NCI-H82 (cell line): ENCODE measurements around the gene AP3B1.
"Not testable (repeated sequence)": the region's sequence is repeated elsewhere in the genome, so short reads cannot be mapped to it uniquely, and the experiment has no call there.

Source experiments
- DNase-seq: peaks from one replicate; lab custom pipeline; 2025; lab: John Stamatoyannopoulos, UW

The AP3B1 gene

DNA sequence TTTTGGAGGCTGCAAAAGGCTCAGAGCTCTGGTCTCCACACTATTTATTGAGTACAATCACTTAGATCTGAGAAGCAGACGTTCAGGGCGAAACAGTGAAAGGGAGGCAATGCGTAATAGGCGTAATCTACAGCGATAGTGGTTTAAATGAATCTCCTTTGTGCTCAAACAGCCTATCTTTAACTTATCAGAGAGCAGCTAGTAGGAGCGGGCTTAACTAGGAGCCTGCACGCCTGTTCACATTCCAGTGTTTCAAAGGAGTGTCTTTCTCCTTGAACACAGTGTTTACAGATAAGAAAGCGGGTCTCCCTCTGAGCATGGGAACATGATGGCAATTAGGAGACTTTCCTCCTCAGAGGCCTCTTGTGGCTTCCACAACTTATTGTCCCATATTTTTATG is 49.4 kb downstream of the AP3B1 start:
- no peak for DNase-seq

DNA sequence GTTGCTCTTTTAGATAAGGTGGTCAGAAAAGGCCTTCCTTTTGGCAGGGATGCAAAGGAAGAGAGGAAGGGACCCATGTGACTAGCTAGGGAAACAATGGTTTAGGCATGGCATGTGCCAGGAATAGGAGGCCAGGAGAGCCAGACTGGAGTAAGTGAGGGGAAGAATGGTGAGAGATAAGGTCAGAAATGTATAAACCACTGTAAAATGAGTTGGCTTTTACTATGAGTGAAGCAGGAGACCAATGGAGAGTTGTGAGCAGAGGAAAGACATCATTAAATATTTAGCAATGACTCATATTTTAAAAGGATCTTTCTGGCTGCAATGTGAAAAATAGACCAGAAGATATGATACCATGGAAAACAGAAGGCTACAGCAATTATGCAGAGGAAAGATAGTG is 50.9 kb downstream of the AP3B1 start:
- DNase-seq, result no peak

DNA sequence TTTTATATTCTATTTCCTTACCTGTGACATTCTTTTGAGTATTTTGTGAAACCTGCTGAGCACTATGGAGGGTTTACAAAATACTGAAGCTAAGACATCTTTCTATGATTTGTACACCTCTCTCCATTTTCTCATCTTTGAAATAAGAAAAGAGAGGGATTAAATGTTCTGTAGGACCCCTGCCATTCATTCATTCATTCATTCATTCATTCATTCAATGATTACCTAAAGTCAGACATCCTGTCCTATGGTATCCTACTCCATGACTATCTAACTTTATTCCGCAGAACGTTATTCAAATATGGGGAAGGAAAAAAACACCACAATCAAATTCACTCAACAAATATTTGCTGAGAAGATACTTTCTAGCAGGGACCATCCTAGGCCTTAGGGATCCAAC is 51.4 kb downstream of the AP3B1 start:
- DNase-seq, result no peak

DNA sequence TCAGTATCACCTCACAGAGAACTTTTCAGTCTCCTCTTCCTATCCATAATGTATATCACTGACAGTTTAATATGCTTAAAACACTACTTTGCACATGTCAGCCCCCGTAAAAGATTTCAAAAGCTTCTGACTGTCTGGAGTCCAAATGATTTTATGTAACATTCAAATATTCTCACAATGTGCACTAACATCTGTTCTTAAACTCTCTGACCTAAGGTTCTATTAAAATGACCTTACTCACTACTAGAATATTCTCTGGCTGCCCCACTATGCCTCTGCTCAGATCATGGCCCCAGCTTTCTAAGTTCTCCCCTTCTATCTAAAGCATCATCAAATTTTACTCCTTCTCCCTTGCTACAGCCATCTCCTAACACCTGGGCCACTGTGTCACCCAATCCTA is 52.5 kb downstream of the AP3B1 start:
- no peak for DNase-seq

DNA sequence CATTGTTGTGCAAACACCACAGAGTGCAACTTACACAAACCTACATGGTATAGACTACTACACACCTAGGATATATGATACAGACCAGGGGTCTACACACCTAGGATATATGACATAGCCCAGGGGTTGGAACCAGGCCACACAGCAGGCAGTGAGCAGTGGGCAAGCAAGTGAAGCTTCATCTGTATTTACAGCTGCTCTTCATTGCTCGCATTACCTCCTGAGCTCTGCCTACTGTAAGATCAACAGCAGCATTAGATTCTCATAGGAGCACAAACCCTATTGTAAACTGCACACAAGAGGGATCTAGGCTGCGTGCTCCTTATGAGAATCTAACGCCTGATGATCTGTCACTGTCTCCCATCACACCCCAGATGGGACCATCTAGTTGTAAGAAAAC is 56.6 kb downstream of the AP3B1 start:
- no peak for DNase-seq

DNA sequence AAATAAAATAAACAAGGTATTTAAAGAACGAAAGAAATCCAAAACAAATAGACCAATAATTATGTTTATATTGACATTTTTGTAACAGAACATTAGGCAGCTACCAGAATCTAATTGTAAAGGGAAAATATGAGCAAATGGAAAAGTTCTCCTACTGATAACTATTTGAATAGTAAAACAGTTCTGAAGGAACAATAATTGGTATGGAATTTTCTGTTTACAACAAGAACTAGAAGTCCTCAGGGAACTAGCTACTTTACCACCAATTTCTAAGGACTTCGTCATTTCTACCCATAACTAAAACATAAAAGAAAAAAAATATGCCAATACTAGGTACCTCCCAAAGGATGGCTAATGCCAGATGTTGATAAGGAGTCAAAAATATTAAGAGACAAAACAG is 58.5 kb downstream of the AP3B1 start:
- no peak for DNase-seq

DNA sequence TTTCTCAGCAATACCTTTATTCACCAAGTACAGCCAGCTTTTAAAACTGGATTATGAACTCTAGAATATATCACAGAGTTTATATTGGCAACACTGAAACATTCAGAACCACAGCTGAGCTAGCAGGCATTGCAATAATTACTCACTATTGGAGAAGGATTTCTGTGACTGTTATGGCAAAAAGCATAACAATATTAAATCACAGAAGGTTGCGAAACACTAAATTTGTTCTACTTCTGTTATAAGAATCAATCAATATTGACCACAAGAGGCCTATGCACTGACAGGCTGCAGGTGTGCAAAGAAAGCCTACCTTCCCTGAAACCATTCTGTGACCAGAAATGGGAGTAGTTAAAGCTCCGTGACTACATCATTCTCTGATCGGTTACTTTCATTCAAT is 59.2 kb downstream of the AP3B1 start:
- no peak for DNase-seq

DNA sequence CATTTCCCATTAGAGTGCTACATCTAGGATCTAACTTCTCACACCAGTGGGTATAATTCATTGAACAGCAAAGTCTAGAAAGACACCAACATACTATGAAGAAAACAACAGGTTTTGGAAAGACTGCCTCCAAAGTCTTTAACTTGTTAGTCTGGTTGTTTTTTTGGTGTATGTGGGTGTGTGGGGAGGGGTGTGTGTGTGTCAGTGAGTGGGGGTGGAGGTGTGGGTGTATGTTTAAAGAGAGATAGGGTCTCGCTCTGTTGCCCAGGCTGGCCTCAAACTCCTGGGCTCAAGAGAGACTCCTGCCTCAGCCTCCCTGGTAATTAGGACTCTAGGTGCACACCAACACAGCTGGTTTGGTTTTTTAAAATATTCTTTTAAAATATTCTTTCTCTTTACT is 59.7 kb downstream of the AP3B1 start:
- DNase-seq, result no peak

DNA sequence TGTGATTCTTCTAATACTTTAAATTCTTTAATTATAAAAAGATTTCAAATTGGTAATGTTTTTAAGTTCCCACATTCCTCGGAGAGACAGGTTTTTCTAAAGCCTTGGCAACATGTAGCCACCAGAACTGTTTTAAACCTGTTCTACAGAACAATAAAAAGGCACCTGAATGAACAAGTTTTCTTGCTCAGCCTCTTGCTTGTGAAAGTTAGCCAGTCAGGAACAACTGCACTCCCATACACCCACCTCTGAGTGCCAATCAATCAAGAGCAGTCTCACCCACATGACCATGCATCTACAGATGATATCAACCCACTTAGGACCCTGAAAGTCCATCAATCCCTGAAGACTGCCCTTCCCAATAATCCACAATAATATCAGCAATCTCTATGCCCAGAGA is 62.3 kb downstream of the AP3B1 start:
- DNase-seq, result no peak

DNA sequence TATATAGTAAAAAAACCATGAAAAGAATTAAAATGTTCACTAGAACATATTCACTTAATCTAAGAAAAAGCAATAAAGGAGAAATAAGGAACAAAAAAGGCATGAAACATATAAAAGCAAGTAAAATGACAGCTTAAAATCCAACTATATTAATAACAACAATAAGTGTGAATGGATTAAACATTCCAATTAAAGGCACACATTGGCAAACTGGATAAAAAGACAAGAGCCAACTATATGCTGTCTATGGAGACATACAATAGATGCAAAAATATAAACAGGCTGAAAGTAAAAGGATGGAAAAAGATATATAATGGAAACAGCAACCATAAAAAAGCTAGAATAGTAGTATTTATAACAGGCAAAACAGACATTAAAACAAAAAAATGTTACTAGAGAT is 70.1 kb downstream of the AP3B1 start:
- no peak for DNase-seq

DNA sequence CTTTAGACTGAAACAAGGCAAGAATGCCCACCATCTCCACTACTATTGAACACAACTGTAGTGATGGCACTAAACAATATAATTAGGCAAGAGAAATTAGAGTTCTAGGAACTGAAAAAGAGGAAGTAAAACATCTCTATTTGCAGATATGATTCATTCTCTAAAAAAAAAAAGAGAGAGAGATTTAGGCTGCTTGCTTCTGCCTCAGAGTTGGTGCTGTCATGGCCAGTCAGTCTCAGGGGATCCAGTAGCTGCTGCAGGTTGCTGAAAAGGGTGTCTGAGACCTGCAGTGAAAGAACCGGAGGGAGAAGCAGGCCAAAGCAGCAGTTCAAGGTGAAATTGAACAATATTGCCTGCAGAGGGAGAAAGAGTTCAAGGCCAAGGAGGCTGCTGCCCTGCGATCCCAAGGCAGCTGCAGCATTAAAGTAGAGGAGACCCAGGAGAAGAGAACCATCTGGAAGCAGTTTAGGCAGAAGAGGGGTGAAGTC is 72.5 kb downstream of the AP3B1 start:
- peak; percentile 39 for DNase-seq

DNA sequence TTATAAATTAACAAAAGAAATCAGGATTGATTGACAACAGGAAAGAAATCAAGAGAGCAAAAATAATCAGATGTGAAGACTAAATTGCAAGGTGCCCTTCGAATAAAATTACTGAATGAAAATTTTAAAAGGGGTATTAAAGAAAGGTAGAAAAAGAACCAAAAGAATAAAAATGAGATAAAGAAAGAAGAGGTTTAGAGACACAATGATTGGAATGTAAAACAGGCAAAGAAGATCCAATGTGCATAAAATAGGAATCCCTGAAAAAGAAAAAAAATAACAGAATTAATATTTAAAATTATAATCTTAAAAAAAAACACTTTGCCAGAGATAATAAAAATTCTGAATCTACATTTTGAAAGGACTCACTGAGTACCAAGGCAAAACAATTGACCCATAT is 73.0 kb downstream of the AP3B1 start:
- no peak for DNase-seq

DNA sequence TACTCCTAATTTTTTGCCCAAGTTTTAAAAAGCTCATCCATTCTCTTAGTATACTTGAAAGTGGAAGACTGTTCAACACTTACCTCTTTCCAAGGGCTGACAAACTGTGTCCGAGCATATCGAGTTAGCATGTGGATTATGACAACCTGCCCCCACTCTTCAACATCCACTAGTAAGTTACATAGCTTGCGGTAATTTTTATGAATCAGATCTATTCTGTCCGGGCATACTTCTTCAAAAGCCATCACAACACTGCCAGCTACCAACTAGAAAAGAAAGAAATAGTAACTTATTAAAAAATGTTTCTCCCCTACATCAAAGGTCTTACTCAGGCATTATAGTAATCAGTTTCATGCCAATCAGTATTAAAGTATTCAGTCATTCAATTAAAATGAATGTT is 78.5 kb downstream of the AP3B1 start:
- DNase-seq, result no peak

DNA sequence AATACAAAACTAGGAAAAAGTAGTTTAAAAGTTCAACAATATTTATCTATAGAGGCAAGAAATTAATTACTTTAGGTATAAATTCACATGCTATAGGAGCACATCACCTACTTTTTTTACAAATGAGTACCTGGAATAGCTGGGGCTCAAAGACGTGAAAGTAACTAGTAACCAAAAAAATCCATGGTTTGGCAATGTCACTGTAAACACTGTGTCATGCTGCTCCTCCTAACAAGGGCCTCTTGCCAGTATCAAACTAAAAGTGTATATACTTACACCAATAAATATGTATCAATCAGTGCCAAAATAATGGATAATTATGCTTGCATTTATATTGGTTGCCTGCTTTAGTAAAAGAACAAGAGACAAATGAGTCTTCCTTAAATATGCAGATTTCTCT is 78.9 kb downstream of the AP3B1 start:
- no peak for DNase-seq

DNA sequence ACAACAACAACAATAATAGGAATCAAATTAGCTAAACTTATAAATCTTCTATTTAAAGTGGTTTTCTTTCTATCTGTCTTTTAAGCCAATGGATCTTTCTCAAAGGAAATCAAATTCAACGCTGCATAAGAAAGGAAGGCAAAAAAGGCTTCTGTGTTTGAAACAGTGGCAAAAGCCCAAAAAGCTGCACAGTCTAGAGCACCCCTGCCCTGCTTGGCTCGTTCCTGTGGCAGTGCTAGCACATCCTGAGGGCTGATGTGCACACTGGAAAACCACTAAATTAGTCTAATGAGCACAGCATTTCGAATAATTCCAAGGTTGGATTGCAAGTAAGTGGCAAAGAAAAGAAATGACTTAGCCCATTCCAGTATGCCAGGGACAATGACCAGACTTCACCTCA is 80.7 kb downstream of the AP3B1 start:
- no peak for DNase-seq

DNA sequence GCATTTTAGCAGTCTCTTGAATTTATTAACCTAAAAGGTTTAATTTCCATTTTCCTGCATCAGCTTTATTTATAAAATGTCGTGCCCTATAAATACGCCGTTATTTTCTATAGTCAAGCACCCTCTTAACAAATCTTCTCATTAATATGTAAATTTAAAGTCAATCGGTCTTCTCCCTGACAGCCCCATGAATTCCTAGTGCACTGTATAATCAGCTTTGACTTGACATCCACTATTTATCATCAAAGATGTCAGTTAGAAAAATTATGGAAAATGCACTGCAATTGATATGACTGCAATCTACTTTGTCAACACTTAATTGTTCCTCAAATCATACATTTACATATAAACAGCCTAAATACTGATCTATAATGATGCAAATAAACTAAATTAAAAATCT is 83.4 kb downstream of the AP3B1 start:
- DNase-seq, result no peak

DNA sequence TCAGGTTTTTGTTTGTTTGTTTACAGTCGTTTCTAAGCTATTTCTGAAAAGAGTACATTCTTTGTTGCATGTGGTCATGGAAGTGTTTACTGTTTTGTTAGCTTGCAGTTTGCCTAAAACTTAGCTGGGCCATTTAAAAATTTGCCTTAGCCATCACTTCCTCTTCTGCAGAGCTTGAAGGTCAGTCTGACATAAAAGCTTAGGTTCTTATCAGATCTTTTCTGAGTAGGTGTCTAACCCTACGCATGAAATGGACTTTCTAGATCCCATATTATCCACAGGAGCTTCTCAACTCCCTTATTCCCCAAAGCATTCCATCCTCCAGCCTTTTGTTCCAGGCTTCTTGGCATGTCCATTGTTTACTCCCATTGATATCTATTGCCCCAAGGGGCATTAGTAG is 90.3 kb downstream of the AP3B1 start:
- no peak for DNase-seq

DNA sequence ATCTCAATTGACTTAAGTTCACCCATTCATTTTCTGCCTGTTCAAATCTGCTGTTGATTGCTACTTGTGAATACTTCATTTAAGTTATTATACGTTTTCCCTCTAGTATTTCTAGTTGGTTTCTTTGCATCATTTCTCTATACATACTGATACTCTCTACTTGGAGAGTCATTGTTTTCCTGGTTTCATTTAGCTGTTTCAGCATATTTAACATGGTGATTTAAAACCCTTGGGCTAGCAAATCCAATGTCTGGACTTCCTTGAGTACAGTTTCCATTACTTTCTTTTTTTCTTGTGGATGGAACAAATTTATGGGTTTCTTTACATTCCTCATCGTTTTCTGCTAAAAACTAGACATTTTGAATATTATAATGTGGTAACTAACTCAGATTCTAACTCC is 90.7 kb downstream of the AP3B1 start:
- DNase-seq, result no peak

DNA sequence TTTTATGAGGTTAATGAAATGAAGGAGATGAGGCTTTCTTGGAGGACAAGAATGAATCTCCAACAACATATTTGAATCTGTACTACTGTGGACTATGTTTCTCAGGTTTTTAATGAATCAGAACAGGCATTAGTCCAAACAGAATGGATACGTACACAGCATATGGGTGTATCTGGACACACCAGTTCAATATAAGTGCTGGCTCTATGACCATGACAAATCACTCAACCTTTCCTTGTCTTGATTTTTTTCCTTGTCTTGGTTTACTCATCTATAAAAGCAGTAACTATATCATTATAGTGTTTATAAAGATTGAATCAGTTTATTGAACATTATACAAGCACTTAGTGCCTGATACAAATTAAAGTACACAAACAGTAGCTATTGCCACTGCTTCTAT is 104.1 kb downstream of the AP3B1 start:
- no peak for DNase-seq

DNA sequence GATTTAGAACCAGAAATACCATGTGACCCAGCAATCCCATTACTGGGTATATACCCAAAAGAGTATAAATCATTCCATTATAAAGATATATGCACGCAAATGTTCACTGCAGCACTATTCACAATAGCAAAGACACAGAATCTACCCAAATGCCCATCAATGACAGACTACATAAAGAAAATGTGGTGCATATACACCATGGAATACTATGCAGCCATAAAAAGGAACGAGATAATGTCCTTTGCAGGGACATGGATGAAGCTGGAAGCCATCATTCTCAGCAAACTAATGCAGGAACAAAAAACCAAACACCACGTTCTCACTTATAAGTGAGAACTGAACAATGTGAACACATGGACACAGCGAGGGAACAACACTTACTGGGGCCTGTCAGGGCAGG is 105.8 kb downstream of the AP3B1 start:
- DNase-seq, result not testable (repeated sequence)

DNA sequence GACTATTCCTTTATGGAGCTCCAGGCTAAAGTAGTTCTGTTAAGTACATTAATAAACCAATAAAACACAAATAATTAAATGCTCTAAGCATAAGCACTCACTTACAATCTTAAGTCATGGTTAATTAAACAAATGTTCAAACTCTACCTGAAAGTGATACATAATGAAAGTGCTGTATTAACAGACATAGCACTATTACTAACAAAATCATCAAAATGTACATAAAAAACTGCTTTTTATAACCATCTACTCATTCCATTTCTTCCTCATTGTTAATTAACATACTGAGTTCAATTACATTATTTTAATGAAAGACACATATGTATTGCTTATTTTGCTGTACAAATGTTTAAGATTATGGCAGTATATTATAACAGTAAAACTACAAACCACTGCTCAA is 107.3 kb downstream of the AP3B1 start:
- DNase-seq, result no peak

DNA sequence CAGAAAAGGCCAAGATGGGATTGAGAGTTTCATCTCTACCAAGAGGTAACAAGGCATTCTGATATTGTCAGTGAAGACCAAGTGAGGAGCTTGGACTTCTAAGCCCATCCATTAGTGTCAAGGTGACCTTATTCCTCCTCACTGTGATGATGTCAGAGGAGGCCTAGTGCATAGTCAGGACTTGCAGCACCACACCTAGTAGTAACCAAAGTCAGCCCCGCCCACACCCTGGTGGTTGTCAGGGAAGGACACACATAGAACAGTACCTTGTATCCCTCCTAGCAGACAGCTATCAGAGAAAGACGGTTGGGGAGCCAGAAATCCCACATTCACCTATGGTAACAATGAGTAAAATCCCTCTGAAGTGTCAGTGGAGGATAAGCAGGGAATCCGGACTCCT is 111.7 kb downstream of the AP3B1 start:
- DNase-seq, result no peak

DNA sequence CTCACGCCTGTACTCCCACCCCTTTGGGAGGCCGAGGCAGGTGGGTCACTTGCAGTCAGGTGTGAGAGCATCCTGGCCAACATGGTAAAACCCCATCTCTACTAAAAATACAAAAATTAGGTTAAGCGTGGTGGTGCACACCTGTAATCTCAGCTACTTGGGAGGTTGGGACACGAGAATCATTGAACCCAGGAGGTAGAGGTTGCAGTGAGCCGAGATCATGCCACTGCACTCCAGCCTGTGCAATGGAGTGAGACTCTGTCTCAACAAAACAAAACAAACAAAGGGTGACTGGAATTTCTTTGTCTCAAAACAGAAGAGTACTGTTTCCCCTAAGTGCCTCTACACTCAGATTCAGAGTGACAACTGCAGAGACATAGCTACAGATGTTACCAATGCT is 116.1 kb downstream of the AP3B1 start:
- DNase-seq, result no peak

DNA sequence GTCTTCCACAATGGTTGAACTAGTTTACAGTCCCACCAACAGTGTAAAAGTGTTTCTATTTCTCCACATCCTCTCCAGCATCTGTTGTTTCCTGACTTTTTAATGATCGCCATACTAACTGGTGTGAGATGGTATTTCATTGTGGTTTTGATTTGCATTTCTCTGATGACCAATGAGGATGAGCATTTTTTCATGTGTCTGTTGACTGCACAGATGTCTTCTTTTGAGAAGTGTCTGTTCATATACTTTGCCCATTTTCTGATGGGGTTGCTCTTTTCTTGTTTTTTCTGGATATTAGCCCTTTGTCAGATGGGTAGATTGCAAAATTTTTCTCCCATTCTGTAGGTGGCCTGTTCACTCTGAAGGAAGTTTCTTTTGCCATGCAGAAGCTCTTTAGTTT is 124.2 kb downstream of the AP3B1 start:
- not testable (repeated sequence) for DNase-seq

DNA sequence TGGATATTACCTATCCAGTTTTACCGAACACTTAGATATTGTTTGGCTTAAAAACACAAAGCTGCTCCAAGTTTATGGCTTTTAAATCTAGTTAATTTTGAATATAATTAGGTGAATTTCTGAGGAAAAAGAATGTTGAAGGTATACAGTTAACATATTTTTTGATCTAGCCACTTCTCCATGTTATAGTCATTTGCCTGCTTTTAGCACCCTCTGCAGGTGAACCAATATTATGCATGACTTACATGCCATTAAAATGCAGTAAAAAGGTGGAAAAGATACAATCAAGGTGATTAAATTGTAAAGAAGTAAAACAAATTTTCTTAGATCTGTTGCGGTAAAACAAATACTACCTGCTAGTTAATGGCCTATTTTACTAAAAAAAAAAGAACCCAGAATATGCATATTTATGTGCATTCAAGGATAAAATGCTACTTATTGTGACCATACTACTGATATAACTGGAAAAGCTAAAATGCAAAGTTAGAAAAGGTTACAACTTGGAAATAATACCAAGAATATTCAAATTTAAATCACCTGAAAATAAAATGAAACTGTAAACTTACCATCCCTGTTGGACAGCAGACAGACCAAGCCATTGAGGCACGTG is 132.1 kb downstream of the AP3B1 start:
- DNase-seq, result peak; percentile 63
